ENCODE data around the gene ITIH4.

Gene ITIH4

DNA sequence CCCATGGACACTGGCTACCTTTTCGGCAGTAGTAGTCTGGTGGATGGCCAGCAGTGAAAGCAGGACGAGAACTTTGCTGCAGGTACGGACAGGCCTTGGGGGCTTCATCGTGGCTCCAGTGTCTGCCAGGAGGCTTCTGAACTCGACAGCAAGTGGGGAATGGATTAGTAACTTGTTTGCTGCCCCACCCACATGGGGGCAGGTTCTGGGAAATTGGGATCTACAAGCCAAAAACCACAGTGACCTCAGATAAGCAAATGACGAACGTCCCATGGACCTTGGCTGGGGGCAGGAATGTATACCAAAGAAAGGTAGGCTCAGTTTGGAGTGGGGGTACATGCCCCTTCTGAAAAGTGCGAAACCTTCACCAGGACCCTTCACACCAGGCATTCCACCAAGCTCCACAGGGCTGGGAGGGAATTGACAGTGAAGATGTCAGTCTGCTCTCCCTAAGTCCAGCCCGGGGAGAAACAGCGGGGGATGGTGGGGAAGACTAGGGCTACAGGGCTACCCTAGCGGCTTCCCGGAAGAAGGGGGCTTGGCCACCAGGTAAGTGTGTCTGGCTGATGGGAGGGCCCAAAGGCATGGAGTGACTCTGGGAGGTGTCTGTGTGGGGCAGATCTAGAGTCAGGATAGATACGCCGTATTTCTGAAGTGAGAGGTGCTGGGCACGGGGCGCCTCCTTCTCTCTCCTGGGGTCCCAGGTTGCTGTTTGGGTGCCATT lies at the start of gene ITIH4:
TSS of gene ITIH4 (minus strand) at position 138 of the 724 bp plus-strand sequence. CDS start at position 108, 30 bp downstream.
- TF ChIP-seq CTCF (IDR thresholded peaks at IDR 0.05; ENCODE audit: insufficient read depth, low read depth, low read length, missing control alignments): no peak
- no peak within 1 kb of the TSS for H3K4me3 ChIP-seq (ENCODE audit: low read length)
- no peak for DNase-seq (ENCODE audit: low read depth)

DNA sequence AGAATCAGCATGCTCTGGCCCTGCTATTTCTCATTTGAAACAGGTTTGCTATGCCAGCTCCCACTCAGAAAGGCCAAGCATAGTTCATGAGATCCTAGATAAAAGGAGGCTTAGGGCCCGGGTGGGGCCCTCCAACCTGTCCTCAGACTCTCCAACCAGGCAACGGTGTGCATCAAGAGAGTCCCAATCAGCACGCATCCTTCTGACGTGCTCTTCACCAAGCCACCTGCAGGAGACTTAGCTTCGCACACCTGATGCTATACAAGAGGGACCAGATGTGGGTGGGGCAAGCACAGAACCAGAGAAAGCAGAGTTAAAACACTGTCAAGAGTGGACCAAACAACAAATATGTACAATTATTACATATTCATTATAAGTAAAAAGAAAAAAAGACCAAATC lies 49.6 kb upstream of the ITIH4 start:
- TF ChIP-seq CTCF (IDR thresholded peaks at IDR 0.05; ENCODE audit: insufficient read depth, low read depth, low read length, missing control alignments): no peak
- DNase-seq (ENCODE audit: low read depth): no peak
- no peak overlapping the region for H3K4me3 ChIP-seq (ENCODE audit: low read length)

GRCh38 chr3:52879581-52879980 lies 49.1 kb upstream of the ITIH4 start:
- DNase-seq (ENCODE audit: low read depth): no peak
- no peak for TF ChIP-seq CTCF (IDR thresholded peaks at IDR 0.05; ENCODE audit: insufficient read depth, low read depth, low read length, missing control alignments)
- H3K4me3 ChIP-seq (ENCODE audit: low read length): no peak overlapping the region

GRCh38 chr3:52879090-52879489 lies 48.6 kb upstream of the ITIH4 start:
- no peak for TF ChIP-seq CTCF (IDR thresholded peaks at IDR 0.05; ENCODE audit: insufficient read depth, low read depth, low read length, missing control alignments)
- DNase-seq (ENCODE audit: low read depth): no peak
- H3K4me3 ChIP-seq (ENCODE audit: low read length): no peak overlapping the region

- TF ChIP-seq CTCF (IDR thresholded peaks at IDR 0.05; ENCODE audit: insufficient read depth, low read depth, low read length, missing control alignments): no peak
- no peak for DNase-seq (ENCODE audit: low read depth)
- no peak overlapping the region for H3K4me3 ChIP-seq (ENCODE audit: low read length)
These were observed 46.6 kb upstream of the ITIH4 start for GRCh38 chr3:52877085-52877484.

DNA sequence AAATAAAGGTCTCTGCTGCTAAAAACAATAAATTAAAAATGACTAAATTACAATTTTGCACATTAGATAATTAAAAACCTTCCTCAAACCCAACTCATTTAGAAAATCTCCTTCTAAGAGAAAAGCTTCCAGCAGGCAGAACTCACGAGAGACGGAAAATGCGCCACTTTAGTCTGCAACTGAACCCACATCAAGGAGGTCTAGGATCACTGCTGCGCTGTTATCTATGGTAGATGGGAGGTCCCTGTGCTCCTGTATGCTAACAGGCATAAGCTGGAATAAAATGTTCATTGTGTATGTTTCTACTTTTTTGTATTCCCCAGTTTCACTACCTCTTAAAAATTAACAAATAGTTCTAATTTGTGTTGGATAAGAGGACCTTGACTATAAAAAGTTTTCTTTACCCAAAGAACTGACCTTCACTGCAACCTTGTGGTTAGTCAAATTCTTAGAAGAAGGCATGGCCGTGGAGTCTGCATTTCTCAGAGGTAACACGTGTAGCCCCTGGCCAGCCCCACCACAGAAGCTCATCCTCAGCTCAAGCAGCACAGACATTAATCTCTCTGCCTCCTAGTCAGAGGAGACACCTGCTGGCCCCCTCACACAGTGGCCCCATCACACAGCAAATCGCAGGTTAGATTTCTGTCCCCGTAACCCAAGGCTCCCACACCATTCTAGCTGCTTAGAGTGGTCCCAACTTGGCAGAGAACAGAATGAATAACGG lies 44.6 kb upstream of the ITIH4 start:
- no peak for TF ChIP-seq CTCF (IDR thresholded peaks at IDR 0.05; ENCODE audit: insufficient read depth, low read depth, low read length, missing control alignments)
- no peak overlapping the region for H3K4me3 ChIP-seq (ENCODE audit: low read length)
- no peak for DNase-seq (ENCODE audit: low read depth)

Data from epithelial cell of esophagus (primary cell).